ENCODE data around the gene TESMIN.

The TESMIN gene

DNA sequence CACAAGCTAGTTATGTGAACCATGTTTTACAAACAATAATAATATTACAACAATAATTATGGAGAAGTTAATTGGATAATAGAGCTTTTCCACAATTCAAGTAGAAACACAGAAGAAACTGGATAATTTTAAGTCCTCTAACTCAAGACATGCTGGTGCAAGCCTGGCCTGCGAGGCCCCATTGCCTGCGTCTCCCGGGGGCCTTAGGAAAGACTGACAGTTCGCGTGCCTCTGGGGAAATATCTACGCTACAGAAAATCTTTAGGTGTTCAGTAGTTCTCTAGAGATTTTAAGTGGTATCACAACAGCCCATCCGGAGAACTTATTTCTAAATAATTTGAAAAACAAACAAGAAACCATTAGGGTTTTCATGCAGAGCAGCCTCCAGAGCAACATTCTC, 43.8 kb downstream of the TESMIN start:
- DNase-seq = no peak

DNA sequence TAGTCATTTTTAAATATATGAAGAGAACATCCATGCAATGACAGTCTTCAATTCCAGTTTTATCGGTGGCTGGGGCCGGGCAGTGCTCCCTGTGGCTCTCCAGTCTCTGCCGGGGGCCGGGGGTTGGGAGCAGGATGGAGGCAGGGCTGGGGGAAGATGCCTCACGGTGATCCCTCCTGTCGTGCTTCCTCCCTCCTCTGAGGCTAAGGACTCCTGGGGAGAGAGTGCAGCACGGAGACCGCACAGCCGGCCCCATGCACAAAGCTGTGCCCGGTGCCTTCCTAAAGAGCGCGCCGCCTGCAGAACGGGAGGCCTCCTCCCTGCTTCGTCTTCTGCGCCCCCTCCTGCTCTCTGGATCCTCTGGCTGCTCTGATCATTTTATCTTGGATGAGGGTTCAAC, 46.4 kb downstream of the TESMIN start:
- DNase-seq = no peak

DNA sequence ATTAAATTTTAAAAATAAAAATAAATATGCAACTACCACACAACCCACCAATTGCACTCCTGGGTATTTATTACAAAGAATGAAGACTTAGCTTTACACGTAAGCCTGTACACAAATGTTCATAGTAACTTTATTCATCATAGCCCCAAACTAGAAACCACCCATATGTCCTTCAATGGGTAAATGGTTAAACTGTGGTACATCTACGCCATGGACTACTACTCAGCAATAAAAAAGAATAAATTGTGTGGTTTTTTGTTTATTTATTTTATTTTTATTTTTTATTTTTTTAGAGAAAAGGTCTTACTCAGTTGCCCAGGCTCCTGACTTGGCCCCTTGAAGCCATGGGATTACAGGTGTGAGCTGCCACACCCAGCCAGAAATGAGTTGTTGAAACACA, 52.3 kb downstream of the TESMIN start:
- DNase-seq = no peak

DNA sequence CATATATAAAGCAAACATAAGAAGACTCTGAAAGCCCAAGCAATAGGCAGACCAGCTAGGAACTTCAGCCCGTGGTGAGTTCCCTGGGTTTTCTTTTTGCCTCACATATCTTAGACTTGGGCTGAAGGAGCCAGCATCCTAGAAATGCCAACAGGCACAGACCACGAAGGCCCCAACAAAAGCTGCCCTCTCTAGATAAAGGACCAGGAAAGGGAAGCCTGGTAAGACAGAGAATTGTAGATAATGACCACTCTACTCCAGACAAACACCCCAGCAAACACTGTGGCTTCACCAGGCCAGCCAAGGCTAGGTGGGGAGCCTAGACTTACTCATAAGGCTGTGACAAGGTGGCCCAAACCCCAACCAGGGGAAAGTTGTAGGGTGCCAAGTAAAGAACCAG, 55.8 kb downstream of the TESMIN start:
- no peak for DNase-seq

DNA sequence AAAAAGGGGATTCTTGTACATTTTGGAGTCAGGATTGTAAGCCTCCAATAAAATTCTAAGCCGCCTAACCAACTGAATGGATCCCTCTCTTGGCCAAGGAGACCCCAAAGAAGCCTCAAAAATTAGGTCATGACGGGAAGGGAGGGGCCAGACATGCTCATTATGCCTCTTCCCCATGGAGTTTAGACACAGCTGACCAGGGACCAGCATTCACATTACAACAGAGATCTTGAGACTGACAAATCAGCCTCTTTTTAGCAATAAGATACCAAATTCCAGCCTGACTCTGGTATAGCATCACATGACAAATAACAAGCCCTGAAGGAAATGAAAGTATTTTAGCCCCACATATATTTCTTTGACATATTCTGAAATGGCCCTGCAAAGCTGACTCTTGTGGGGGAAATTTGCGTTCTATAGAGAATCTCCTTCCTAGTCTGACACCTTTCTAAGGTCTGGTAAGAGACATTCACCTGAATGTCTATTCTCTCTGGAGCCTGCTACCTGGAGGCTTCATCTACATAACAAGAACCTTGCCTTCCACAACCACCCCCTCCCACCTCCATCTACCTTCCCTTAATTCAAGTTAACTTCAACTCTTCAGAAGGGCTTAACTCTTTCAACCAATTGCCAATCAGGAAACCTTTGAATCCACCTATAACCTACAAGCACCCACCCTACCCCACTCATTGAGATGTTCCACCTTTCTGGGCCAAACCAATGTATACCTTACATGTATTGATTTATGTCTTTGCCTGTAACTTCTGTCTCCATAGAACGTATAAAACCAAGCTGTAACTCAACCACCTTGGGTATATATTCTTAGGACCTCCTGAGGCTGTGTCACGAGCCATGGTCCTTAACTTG, 56.7 kb downstream of the TESMIN start:
- DNase-seq = no peak

DNA sequence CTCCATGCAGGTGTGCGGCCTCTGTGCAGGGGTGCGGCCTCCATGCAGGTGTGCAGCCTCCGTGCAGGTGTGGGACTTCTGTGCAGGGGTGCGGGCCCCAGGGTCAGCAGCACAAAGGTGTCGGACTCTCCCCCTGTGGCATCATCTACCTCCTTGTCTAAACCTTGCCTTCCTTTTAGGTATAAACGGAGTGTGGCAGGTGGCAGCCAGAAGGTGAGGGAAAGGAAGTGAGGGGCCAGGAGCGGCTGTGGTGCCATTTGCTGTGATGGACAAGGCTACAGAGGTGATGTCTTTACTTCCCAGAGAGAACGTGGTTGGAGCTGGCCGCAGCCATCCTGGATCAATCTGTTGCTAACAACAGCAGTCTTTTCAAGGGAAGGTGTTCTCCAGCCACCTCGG, 57.8 kb downstream of the TESMIN start:
- DNase-seq = no peak

DNA sequence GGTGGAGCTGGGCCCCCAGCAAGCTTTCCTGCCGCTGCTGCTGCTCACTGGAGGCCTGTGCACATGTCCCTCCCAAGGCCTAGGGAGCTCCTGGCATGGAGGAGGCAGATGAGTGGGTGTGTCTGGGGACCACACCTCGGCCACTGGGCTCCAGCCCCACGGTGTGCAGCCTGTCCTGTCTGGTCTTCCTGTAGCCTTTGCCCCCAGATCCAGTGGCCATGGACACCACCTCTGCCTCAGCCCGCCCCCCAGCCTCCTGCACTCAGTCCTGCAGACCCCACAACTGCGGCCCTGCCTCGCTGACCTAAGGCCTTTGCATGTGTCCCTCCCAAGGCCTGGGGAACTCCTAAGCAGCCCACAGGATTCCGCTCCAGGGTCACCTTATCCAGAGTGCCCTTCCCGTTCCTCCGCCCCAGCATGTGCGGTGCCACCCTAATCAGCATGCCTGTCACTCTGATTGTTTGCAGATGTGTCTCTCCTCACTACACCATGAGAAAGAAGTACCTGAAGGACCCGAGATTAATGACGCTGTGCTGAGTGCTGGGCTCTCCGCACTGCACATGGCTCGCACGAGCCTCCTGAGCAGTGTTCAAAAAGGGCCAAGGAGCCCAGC, 58.3 kb downstream of the TESMIN start:
- DNase-seq = no peak

DNA sequence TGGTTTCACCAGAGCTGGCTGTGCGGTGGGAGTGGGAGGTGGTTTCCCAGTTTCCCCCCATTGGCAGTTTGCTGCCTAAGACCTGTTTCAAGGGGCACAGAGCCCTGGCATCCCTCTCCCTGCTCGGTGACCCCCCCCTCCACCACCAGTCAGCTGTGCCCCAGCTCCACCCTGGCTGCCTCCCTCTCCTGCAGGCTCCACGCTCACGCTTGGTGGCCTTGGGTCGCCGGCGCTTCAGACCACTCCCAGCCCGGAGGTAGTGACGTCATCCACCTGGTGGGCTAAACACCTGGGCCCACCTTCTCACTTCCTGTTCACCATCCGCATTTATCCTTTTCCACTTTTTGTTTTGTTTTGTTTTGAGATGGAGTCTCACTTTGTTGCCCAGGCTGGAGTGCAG, 59.2 kb downstream of the TESMIN start:
- no peak for DNase-seq

DNA sequence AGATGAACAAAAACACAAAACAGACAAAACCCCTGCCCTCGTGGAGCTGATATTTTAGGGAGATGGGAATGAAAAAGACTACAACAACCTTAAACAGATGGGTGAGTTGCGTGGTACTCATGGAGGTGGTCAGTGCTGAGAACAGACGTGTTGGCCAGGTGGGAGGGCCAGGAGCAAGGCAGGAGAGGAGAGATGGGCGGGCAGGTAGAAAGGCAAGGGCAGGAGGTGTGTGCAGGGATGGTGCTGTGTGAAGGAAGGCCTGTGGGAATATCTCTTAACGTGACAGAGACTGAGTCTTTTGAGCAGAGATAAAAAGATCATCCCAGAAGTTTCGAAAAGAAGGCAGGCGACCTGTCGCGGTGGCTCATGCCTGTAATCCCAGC, 59.9 kb downstream of the TESMIN start:
- DNase-seq = no peak

DNA sequence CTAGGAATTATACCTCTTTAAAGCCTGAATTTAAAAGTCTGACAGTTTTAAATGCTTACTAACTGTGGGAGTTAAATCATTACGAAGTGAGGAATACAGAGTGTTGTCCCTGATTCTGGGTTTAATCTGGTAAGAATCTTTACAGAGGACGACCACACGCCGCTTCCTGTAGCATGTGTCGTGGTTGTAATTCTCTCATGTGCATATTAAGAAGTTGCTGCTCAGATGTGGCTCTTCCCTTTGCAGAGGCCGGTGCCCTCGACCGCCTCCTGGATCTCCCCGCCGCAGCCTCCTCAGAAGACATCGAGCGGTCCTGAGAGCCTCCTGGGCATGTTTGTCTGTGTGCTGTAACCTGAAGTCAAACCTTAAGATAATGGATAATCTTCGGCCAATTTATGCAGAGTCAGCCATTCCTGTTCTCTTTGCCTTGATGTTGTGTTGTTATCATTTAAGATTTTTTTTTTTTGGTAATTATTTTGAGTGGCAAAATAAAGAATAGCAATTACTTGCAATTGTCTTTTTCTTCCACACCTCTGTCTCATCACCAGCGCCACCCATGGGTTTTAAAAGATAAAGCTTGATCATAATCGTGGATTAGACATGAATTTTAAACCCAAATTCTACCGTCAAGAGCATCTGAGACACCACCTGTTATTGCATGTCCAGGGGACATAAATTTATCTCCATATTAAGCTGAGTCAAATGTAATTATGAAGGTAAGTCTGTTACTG, 60.5 kb downstream of the TESMIN start:
- DNase-seq = peak in 1 of 2 experiments; percentile 2

DNA sequence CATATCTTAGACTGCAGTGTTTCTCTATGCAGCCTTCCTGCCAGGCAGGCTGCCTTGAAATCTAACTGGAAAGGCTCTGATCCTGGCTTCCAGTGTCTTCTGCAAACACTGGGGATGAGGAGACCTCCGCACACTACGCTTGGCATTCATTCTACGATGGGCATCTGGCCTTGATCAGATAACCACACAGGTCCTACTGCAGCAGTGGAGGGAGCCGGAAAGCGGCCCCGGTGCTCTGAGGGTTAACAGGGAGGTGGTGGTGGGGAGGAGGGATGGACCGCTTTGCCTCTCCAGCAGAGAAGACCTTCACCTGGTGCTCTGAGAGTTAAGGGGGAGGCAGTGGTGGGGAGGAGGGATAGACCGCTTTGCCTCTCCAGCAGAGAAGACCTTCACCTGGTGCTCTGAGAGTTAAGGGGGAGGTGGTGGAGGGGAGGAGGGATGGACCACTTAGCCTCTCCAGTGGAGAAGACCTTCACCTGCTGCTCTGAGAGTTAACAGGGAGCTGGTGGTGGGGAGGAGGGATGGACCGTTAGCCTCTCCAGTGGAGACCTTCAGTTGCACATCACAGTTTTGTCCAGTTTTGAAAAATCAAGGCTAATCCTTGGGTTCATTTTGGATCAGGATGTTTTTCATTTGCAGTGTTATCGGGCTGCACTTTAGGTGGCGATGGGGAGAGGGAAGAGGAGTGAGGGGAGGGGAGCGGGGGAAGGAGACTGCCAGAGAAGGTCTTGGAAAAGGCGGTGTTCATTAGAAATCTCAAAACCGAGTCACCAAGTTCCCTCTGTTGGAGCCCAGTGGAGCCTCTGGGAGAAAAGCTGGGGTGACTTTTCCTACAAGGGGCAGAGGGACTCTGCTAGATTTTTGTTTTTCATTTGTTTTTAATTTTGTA, 61.3 kb downstream of the TESMIN start:
- DNase-seq = no peak

DNA sequence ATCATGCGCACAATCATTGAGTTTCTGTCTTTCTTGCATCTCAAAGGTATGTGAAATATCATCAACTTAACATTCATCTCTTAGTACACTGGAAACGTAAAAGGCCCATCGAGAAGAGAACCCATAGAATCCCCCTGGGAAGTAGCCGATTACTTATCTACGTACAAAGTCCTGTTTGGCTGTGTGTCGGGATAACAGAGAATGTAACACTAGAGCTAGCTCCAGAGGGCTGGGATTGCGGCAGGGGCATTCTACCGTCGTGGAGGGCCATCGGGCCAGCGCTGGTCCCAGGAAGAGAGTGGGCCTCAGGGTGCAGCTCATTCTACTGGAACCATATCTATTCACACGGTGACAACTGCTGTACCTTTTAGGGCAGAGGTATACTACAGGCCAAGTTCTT, 62.4 kb downstream of the TESMIN start:
- DNase-seq = no peak

DNA sequence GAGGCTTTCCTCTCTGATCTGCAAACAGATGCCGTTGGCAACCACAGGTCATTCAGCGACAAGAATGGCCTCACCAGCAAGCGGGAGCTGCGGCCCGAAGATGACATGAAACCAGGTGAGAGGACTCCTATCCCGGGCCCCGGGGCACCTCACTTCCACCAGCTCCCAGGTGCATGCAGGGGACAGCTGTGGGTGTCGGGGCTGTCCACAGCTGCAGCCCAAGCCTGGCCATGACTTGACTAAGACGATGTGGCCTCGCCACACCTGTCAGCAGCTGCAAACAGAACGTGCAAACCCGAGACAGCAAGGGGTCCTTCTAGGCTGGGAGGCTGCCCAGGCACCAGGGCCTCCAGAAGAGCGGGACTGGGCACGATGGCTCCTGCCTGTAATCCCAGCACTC, 63.3 kb downstream of the TESMIN start:
- DNase-seq = no peak

DNA sequence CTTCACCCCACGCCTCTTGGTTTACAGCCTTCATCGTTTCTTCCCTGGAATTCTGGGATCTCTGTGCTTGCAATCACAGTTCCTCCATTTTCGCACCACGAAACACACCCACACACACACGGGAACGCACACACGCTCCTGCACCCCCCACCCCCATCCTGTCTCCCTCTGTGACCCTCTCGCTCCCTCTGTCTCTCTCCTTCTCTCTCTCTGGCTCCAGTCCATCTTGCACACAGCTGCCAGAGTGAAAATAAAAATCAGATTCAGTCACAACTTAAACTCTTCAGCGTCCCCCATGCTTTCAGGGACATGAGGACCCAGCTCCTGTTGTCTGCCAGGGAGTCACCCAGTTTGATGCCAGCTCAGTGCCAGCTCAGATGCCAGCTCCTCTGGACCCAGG, 64.0 kb downstream of the TESMIN start:
- no peak for DNase-seq

DNA sequence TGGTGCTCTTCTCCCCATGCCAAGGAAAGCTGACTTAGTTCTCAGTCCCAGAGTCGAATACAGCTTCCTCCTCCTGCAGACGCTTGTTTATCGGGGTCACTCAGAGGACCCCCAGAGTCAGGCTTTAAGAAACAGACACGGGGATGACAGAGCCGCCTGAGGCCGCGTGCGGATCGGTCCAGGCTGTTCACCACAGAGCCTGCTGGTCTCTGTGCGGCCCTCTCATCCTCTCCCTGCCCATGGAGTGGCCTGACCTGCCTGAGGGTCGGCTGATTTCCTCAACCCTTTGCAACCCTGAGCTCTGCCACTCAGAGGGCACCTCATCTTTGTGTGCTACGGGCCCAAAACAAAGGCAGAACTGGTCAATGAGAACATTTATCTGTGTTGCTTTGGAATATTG, 64.8 kb downstream of the TESMIN start:
- DNase-seq = no peak

DNA sequence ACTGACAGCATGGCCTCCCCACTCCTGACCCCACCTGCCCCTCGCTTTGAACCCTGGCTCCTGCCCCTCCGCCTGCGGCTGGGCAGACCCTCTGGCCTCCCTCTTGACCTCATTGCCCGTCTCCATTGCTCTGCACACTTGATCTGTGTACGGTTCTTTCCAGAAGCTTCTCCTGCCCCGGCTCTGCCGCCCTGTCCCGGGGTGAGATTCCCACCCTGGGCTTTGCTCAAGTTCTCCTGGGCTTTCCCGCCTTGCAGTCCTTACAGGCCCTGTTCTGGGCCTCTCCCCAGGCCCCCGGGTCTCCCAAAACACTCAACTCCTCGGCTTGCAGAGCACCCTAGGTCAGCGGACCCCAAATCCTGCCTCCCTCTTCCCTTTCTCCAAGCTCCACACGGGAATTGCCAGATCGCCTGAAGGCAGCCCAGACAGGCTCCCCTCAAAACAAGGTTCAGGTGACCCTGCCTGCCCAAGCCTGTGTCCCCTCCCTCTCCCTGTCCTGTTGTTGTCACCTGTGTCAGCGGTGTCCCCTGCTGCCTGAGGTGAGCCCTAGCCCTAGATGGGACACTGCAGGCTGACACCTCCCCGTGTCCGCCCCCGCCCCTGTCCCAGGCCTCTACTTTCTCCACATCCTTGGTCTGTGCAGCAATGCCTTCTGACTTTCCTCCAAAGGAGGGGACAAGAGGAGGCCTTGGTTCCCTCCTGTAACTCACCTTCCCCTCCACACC, 65.5 kb downstream of the TESMIN start:
- no peak for DNase-seq

DNA sequence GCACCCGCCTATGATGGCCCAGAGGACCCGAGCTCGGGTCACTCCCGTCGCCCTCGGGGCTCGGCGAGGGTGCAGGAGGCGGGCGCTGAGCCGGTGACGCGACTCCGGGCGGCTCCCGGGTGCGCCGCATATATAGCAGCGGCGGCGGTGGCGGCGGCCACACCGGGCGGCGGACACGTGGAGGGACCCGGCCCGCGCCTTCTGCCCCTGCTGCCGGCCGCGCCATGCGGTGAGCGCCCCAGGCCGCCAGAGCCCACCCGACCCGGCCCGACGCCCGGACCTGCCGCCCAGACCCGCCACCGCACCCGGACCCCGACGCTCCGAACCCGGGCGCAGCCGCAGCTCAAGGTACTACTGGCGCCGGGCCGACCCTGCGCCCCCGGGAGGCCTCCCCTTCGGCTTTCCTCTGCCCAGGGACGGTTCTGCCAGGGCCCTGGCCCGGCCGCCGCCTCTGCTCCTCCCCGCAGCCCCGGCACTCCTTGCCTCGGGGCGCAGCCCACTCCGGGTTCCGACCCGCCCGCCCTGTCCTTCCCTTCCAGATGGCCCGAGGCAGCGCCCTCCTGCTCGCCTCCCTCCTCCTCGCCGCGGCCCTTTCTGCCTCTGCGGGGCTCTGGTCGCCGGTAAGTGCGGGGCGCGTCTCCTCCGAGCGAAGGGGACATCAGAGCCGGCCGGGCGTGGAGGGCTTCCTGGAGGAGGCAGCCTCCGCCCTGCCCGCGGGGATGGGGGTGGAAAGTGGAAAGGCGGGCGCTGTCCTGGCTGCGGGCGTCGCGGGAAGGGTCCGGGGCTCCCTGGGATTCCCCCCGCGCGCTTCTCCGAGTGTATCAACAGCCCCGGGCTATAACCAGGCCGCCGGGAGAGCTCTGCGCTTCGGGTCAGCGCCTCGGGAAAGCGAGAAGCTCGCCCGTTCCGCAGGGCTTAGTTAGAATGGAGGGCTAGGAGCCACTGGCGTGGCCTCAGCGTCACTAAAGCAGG, 66.6 kb downstream of the TESMIN start, which contains the start of gene GAL:
GAL (plus strand) TSS at position 160 of the 972 bp plus-strand sequence; CDS start at position 540, 380 bp downstream.
- DNase-seq = no peak

DNA sequence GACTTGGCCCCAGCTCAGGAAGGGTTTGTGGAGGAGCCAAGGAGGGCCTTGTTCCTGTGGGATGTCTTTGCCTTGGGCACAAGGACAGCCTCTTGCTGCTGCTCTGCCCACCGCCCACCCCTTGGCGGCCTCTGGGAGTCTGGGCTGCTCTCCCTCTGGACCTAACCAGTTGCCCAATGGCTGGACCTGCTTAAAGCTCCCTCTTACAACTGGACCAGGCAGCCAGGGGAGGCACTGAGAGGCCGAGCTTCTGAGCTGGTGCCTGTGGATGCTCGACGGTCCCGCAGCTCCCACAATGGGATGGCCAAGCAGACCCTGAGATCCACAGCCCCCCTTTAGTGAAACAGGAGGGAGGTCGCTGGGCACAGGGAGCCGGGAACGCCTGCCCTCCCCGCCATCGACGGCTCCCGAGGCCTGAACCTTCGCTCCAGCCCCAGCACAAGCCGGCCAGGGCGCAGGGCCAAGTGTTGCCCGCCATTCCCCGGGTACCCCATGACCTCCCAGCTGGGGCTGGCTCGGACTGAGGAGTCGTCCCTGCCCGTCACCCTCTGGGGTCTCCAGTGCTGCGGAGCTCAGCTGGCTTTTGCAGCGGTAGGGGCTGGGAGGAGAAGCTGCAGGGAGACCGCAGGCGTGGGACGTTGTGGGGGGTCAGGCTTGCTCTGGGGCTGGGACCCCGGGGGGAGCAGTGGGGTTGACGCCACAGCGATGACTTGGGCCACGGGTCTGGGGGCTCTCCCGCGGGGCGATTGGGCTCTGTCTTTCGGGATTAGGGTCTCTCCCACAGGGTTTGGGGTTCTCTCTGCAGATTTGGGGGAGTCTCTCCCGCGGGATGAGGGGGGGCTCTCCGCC, 67.6 kb downstream of the TESMIN start:
- no peak for DNase-seq

DNA sequence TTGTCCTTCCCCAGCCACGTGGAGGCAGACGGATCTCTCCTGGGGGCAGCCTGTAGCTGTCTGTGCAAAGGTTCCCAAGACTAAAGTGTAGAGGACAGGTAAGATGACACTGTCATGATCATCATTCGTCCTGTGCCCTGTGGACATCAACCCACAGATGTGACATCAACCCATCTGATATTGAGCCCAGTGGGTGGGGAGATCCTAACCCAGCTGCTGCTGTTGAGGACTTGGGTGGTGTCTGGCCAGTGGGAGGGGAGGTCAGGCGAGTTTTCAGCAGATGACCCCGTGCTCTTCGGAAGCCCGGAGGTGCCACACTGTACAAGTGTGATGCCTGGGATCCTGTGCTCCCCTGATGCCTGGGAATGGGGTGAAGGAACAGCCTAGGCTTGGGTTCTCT, 68.2 kb downstream of the TESMIN start:
- DNase-seq = no peak

DNA sequence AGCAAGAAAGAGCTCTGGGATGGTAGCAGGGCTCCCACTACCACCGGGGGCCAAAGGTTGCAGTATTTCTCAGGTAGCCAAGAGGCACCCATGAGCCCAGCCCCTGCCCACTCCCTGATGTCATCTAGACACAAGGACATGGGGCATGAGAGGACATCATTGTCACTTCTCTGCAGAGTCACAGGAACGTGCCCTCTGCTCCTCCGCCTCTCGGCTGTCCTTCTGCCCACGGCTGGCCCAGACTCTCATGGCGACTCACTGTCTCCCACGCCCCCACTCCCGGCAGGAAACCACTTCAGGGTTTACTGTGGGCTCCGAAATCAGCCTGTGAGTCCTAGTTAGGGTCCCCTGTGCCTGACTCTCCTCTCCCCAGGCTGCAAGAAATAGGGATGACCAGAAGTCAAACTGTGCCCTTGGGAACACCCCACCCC, 68.8 kb downstream of the TESMIN start:
- DNase-seq = no peak
